GM12878 (cell line): ENCODE measurements around the gene TARBP2. TPM values are rescaled to one million over a fixed set of nuclear protein-coding genes. Genes with fewer than 3 reads are reported as not detected.

ENCODE experiments used
- ATAC-seq: fragments of 200-7000 bp; cut with Tn5 transposase; 3 replicates; pipeline ENCODE4 v1.9.1; 2020; ENCODE audit warnings: mild to moderate bottlenecking, moderate library complexity
- BruUV-seq: library from RNA; stranded (reverse); fragments of 400-500 nt; replicated peaks from 2 replicates; lab custom pipeline; 2021; lab: Mats Ljungman, UMichigan
- CTCF ChIA-PET: fragments of 300-600 bp; sonication (Branson Sonifier 250); formaldehyde crosslinking; extraction: SDS; loops from one replicate; lab custom pipeline; 2021; ENCODE audit warnings: inconsistent platforms; lab: Yijun Ruan, JAX
- POLR2A ChIA-PET: fragments of 350-600 bp; formaldehyde crosslinking; extraction: SDS; loops from one replicate; lab custom pipeline; 2021; ENCODE audit warnings: inconsistent platforms; lab: Charles Lee
- RAD21 ChIA-PET: fragments of 300-600 bp; sonication (Branson Sonifier 250); formaldehyde crosslinking; loops from one replicate; lab custom pipeline; 2023; ENCODE audit warnings: antibody characterized with exemption; ENCODE audit not compliant: unreplicated experiment; lab: Charles Lee
- SMC1A ChIA-PET: fragments of 300-600 bp; sonication (Branson Sonifier 250); formaldehyde crosslinking; loops from one replicate; lab custom pipeline; 2023; ENCODE audit not compliant: unreplicated experiment, uncharacterized antibody; lab: Charles Lee
- DNase-seq: peaks from one replicate; pipeline ENCODE4 v3.0.0-alpha.2; 2011; ENCODE audit warnings: low read depth, low spot score
- FAIRE-seq: peaks from 3 replicates; lab custom pipeline; 2011; peaks lifted over from hg19 to GRCh38; lab: Jason Lieb, UNC
- H2AFZ ChIP-seq: 2 replicates; pipeline ENCODE4 v1.6.0; 2011; ENCODE audit warnings: low read depth, low read length, control low read depth; ENCODE audit not compliant: control insufficient read depth
- H3K27ac ChIP-seq: 2 replicates; pipeline ENCODE4 v1.5.1; 2011; ENCODE audit warnings: control low read depth; ENCODE audit not compliant: control insufficient read depth, insufficient read depth
- H3K27me3 ChIP-seq, 2 experiments: replicated peaks in 1 of 2; 2 replicates each; pipeline versions ENCODE4 v1.6.0 to v1.6.1; 2011; ENCODE audit warnings: low read length in 1 of 2; ENCODE audit not compliant: control insufficient read depth in 2 of 2, insufficient read depth in 2 of 2
- H3K36me3 ChIP-seq, 2 experiments: 2 replicates each; pipeline ENCODE4 v1.5.1; 2011; ENCODE audit warnings: low read length in 1 of 2; ENCODE audit not compliant: control insufficient read depth in 2 of 2, insufficient read depth in 2 of 2
- H3K4me1 ChIP-seq: 2 replicates; pipeline ENCODE4 v1.6.1; 2011; ENCODE audit warnings: mild to moderate bottlenecking, low read length, moderate library complexity, mixed read lengths; ENCODE audit not compliant: control insufficient read depth, insufficient read depth
- H3K4me2 ChIP-seq: 2 replicates; pipeline ENCODE4 v1.6.0; 2011; ENCODE audit warnings: control low read depth; ENCODE audit not compliant: control insufficient read depth, insufficient read depth
- H3K4me3 ChIP-seq: fragments of 200-600 bp; sonication (generic); 2 replicates; pipeline ENCODE4 v1.5.1; 2016
- H3K79me2 ChIP-seq: 2 replicates; pipeline ENCODE4 v1.6.0; 2011; ENCODE audit warnings: low read length; ENCODE audit not compliant: control insufficient read depth, insufficient read depth
- H3K9ac ChIP-seq: 2 replicates; pipeline ENCODE4 v1.8.0; 2011; ENCODE audit warnings: low read length, control low read depth, mixed read lengths; ENCODE audit not compliant: control insufficient read depth, insufficient read depth
- H3K9me3 ChIP-seq: replicated peaks from 3 replicates; pipeline ENCODE4 v1.5.1; 2011; ENCODE audit warnings: mild to moderate bottlenecking, low read length; ENCODE audit not compliant: control insufficient read depth, insufficient read depth
- H4K20me1 ChIP-seq: 2 replicates; pipeline ENCODE4 v1.6.0; 2011; ENCODE audit not compliant: control insufficient read depth, insufficient read depth
- CREM ChIP-seq: IDR thresholded peaks from 2 replicates; pipeline ENCODE4 v1.6.1; 2014; ENCODE audit warnings: antibody characterized with exemption, low read depth
- DPF2 ChIP-seq: fragments of 450-650 bp; IDR thresholded peaks from 2 replicates; pipeline ENCODE4 v1.6.1; 2017; ENCODE audit warnings: mild to moderate bottlenecking
- HCFC1 ChIP-seq: fragments of 150-350 bp; IDR thresholded peaks from 2 replicates; pipeline ENCODE4 v1.6.1; 2014; ENCODE audit warnings: low read length
- KDM1A ChIP-seq: fragments of 200-600 bp; sonication (generic); IDR thresholded peaks from 2 replicates; pipeline ENCODE4 v1.6.1; 2016; ENCODE audit warnings: borderline replicate concordance
- MEF2A ChIP-seq: IDR thresholded peaks from 2 replicates; pipeline ENCODE4 v1.6.1; 2011; ENCODE audit warnings: low read depth, mild to moderate bottlenecking, low read length, moderate library complexity; ENCODE audit not compliant: insufficient read depth
- NFYA ChIP-seq: IDR thresholded peaks from 2 replicates; pipeline ENCODE4 v1.6.1; 2011; ENCODE audit warnings: low read depth, mild to moderate bottlenecking, low read length, improper control_type of control experiment, borderline replicate concordance
- NKRF ChIP-seq: fragments of 450-650 bp; conservative IDR thresholded peaks from 2 replicates; pipeline ENCODE4 v1.6.1; 2017; ENCODE audit warnings: mild to moderate bottlenecking, moderate library complexity
- SMAD1 ChIP-seq: fragments of 450-650 bp; IDR thresholded peaks from 2 replicates; pipeline ENCODE4 v1.6.1; 2018; ENCODE audit warnings: mild to moderate bottlenecking, low read depth; ENCODE audit not compliant: partially characterized antibody
- TBL1XR1 ChIP-seq: IDR thresholded peaks from 2 replicates; pipeline ENCODE4 v1.6.1; 2012; ENCODE audit warnings: low read depth, low read length, improper control_type of control experiment
- ZBED1 ChIP-seq: IDR thresholded peaks from 2 replicates; pipeline ENCODE4 v1.6.1; 2016; ENCODE audit warnings: borderline replicate concordance
- ZNF24 ChIP-seq: fragments of 450-650 bp; IDR thresholded peaks from 2 replicates; pipeline ENCODE4 v1.6.1; 2017; ENCODE audit warnings: antibody characterized with exemption, mild to moderate bottlenecking
- ZZZ3 ChIP-seq: IDR thresholded peaks from 2 replicates; pipeline ENCODE4 v1.6.1; 2011; ENCODE audit warnings: low read depth; ENCODE audit not compliant: control insufficient read depth, insufficient read length
- WGBS: methylation state at CpG from one replicate; pipeline ENCODE4 v1.1.6; 2016; ENCODE audit warnings: low lambda C conversion rate; ENCODE audit not compliant: insufficient replicate concordance, insufficient coverage; ENCODE audit errors: missing lambda C conversion rate; 5-methylcytosine and 5-hydroxymethylcytosine counted together
- in situ Hi-C: fragments of 300-500 bp; cut with MboI; formaldehyde crosslinking; loops from 9 replicates; pipeline ENCODE4 v1.14.3; 2018; ENCODE audit warnings: mixed read lengths
- intact Hi-C: fragments of 100-400 bp; cut with micrococcal nuclease; formaldehyde crosslinking; loops from one replicate; pipeline ENCODE4 v1.14.2; 2022; ENCODE audit not compliant: unreplicated experiment
- polyA plus RNA-seq, 11 experiments: library from polyadenylated mRNA; depleted of rRNA in 4 of 11; unstranded in 6 of 11; stranded (reverse) in 5 of 11; fragments of >200 nt; fragmentation: Nextera tagmentation in 4 of 11; fragmentation: Illumina TruSeq in 1 of 11; extraction: Ambion mirVana in 4 of 11; extraction: Trizol in 1 of 11; gene quantifications; 1 replicate in 1 of 11; 2 replicates in 10 of 11; pipeline versions ENCODE4 v1.2.1 to v1.2.3, GENCODE V29; 2011 to 2016; ENCODE audit warnings: inconsistent platforms in 2 of 11, missing spikeins in 2 of 11, low read depth in 1 of 11
- total RNA-seq, 4 experiments: library from RNA; depleted of rRNA in 3 of 4; stranded (reverse); fragments of >200 nt in 3 of 4; fragmentation: Illumina TruSeq in 1 of 4; extraction: Trizol in 1 of 4; gene quantifications; 2 replicates each; pipeline versions ENCODE4 v1.2.1 to v1.2.3, GENCODE V29; 2013 to 2021

Gene TARBP2
- total and polyA plus RNA-seq, 10 of the 15 experiments (the other 5 are each of a cell fraction or from before 2014, with no cell fraction given) = 5.5 to 60.1 (median 36.8) TPM

GRCh38 chr12:53538209-53538689, 37.2 kb downstream of the TARBP2 start:
- intact Hi-C loops = no loop called here
- no peaks in the 10 kb centered on the region for H3K4me1 ChIP-seq

GRCh38 chr12:53539526-53539925, 38.4 kb downstream of the TARBP2 start:
- no peak overlapping the region for H3K4me2 ChIP-seq
- in situ Hi-C loops = no loop called here
- 97% methylated on average over 3 of the region's 3 CpGs for WGBS

More at GRCh38 chr12:53538209-53538689, 37.2 kb downstream of the TARBP2 start:
- peaks cover 0 to 22% of the 10 kb centered on the region in 2 experiments for H3K36me3 ChIP-seq
- ChIA-PET POLR2A (interaction anchor here (0.6 kb wide), 2 partner anchors 9 to 135 kb away, joined by 4 read pairs; no protein-coding TSS in a partner anchor), CTCF (interaction anchor here (0.6 to 1.1 kb wide), 4 partner anchors 138 to 206 kb away, joined by 3 to 4 read pairs (median 3); partner anchors contain the start of gene ATP5MC2), RAD21 (interaction anchor here (1.0 to 1.1 kb wide), 3 partner anchors 88 to 206 kb away, joined by 3 to 4 read pairs (median 3); partner anchors contain the start of genes ATF7 and ATP5MC2), SMC1A (interaction anchor here (0.7 to 1.7 kb wide), 5 partner anchors 20 to 217 kb away, joined by 3 to 5 read pairs (median 3); partner anchors contain the start of gene ATP5MC2)
- no peak overlapping the region for H3K4me3 ChIP-seq
- H3K27ac ChIP-seq = no peak overlapping the region
- no peak overlapping the region for H3K9ac ChIP-seq
- no peak overlapping the region for H2AFZ ChIP-seq
- H3K4me2 ChIP-seq = no peak overlapping the region
- no TSS peak for BruUV-seq
- in situ Hi-C loops = no loop called here
- H4K20me1 ChIP-seq = no peaks in the 10 kb centered on the region
- no peak for DNase-seq
- H3K27me3 ChIP-seq = no peaks in the 10 kb centered on the region
- H3K9me3 ChIP-seq = no peaks in the 10 kb centered on the region
- H3K79me2 ChIP-seq = no peaks in the 10 kb centered on the region
- TF ChIP-seq TBL1XR1 (no peak), ZBED1 (no peak), ZZZ3 (no peak), KDM1A (no peak), SMAD1 (no peak), MEF2A (no peak), CREM (no peak), NFYA (no peak), DPF2 (no peak)
- FAIRE-seq = no peak
- 94% methylated on average over 1 of the region's 1 CpG for WGBS
- no peak for ATAC-seq

More at GRCh38 chr12:53539526-53539925, 38.4 kb downstream of the TARBP2 start:
- CTCF ChIA-PET = interaction anchor here (1.0 to 1.7 kb wide), 8 partner anchors 31 to 207 kb away, joined by 3 to 5 read pairs (median 3); partner anchors contain the start of gene ATP5MC2
- peaks cover 0 to 17% of the 10 kb centered on the region in 2 experiments; a peak in 3 of 4 replicates for H3K36me3 ChIP-seq
- DNase-seq (no peak), ATAC-seq (no peak), FAIRE-seq (no peak)
- no peaks in the 10 kb centered on the region for H3K79me2 ChIP-seq
- POLR2A ChIA-PET = interaction anchor here (0.7 kb wide), 2 partner anchors 168 to 1037 kb away, joined by 3 to 5 read pairs; no protein-coding TSS in a partner anchor
- SMC1A ChIA-PET = interaction anchor here (1.0 to 1.7 kb wide), 6 partner anchors 11 to 216 kb away, joined by 3 to 5 read pairs (median 4); partner anchors contain the start of gene ATP5MC2
- peaks cover 4% of the 10 kb centered on the region; the same call in 1 of the 2 replicates for H3K4me1 ChIP-seq
- no peaks in the 10 kb centered on the region for H3K27me3 ChIP-seq
- intact Hi-C loops = no loop called here
- no peak overlapping the region for H2AFZ ChIP-seq
- RAD21 ChIA-PET = interaction anchor here (0.6 to 1.0 kb wide), 2 partner anchors 86 to 161 kb away, joined by 3 read pairs; partner anchors contain the start of gene ATF7
- H3K4me3 ChIP-seq = no peak overlapping the region
- TF ChIP-seq ZNF24 (peak; percentile 95), HCFC1 (no peak), NKRF (no peak)
- H3K9me3 ChIP-seq = no peaks in the 10 kb centered on the region
- H4K20me1 ChIP-seq = no peaks in the 10 kb centered on the region
- no peak overlapping the region for H3K9ac ChIP-seq
- no TSS peak for BruUV-seq
- no peak overlapping the region for H3K27ac ChIP-seq
